Ishikawa (cell line): ENCODE measurements around the gene LAMB1.

ENCODE experiments used
- CEBPB ChIP-seq: IDR thresholded peaks from 2 replicates; pipeline ENCODE4 v1.6.1; 2012
- CREB1 ChIP-seq: IDR thresholded peaks from 2 replicates; pipeline ENCODE4 v1.6.1; 2012; ENCODE audit warnings: low read depth
- EP300 ChIP-seq: IDR thresholded peaks from 2 replicates; pipeline ENCODE4 v1.6.1; 2012; ENCODE audit warnings: borderline replicate concordance
- RAD21 ChIP-seq: IDR thresholded peaks from 2 replicates; pipeline ENCODE4 v1.6.1; 2012; ENCODE audit warnings: low read depth
- TAF1 ChIP-seq: IDR thresholded peaks from 2 replicates; pipeline ENCODE4 v1.6.1; 2012; ENCODE audit warnings: low read depth, mild to moderate bottlenecking
- TEAD4 ChIP-seq: IDR thresholded peaks from 2 replicates; pipeline ENCODE4 v1.6.1; 2012
- YY1 ChIP-seq: IDR thresholded peaks from 2 replicates; pipeline ENCODE4 v1.6.1; 2012; ENCODE audit warnings: low read depth
- TF ChIP-seq, protein P1 (sequence below): IDR thresholded peaks from 2 replicates; pipeline ENCODE4 v1.6.1; 2012; ENCODE audit warnings: low read depth, mild to moderate bottlenecking
- TF ChIP-seq, protein P2 (sequence below): IDR thresholded peaks from 2 replicates; pipeline ENCODE4 v1.6.1; 2012

DNA sequence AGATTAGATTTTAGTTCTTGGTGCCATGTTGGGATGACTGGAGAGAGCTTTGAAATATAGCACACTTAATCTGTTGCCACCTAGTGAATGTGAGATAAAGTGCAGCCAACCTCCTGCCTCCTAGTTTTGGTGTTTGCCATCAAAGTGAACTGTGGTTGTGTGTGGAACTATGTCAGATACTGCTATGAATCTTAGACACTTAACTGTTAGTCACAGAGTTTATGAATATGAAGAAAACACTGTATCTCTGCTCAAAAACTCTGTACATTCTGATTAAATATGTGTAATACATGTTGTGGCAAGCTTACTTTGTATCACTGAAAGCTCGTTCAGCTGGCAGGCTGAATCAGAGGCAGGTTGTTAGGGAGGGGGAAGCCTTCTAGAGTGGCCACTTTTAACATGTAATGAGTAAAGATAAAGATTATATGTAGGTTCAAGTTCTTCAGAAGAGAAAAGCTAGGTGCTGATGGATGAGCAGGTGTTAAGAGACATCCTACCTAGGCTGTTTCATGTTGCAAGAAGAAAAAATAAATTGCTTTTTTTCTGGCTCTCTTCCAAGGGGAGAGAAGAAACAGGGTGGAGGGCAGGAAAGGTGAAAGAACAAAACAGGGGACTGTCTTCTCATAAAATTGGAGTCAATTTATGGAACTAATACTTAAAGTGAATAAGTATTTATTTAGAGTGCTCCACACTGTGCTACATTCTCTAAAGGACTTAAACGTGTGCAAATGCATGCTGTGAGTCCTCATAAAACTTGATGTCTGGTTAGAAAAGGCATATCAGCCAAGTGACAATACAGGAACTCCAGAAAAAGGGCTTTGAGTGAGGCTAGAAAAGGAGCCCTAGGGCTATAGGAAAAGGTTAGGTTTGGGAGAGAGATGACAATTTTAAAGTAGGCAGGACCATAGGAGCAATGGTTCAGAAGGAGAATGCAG is 14.1 kb upstream of the LAMB1 start:
- TF ChIP-seq EP300 (no peak), RAD21 (peak; percentile 48; the same call in 1 of the 2 replicates), TEAD4 (no peak), CREB1 (no peak), CEBPB (no peak), YY1 (no peak), TAF1 (no peak)
- TF ChIP-seq, protein P1, sequence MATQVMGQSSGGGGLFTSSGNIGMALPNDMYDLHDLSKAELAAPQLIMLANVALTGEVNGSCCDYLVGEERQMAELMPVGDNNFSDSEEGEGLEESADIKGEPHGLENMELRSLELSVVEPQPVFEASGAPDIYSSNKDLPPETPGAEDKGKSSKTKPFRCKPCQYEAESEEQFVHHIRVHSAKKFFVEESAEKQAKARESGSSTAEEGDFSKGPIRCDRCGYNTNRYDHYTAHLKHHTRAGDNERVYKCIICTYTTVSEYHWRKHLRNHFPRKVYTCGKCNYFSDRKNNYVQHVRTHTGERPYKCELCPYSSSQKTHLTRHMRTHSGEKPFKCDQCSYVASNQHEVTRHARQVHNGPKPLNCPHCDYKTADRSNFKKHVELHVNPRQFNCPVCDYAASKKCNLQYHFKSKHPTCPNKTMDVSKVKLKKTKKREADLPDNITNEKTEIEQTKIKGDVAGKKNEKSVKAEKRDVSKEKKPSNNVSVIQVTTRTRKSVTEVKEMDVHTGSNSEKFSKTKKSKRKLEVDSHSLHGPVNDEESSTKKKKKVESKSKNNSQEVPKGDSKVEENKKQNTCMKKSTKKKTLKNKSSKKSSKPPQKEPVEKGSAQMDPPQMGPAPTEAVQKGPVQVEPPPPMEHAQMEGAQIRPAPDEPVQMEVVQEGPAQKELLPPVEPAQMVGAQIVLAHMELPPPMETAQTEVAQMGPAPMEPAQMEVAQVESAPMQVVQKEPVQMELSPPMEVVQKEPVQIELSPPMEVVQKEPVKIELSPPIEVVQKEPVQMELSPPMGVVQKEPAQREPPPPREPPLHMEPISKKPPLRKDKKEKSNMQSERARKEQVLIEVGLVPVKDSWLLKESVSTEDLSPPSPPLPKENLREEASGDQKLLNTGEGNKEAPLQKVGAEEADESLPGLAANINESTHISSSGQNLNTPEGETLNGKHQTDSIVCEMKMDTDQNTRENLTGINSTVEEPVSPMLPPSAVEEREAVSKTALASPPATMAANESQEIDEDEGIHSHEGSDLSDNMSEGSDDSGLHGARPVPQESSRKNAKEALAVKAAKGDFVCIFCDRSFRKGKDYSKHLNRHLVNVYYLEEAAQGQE = no peak
- TF ChIP-seq, protein P2, sequence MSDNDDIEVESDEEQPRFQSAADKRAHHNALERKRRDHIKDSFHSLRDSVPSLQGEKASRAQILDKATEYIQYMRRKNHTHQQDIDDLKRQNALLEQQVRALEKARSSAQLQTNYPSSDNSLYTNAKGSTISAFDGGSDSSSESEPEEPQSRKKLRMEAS = no peak
